ENCODE measurements around the gene KLF11.

DNA sequence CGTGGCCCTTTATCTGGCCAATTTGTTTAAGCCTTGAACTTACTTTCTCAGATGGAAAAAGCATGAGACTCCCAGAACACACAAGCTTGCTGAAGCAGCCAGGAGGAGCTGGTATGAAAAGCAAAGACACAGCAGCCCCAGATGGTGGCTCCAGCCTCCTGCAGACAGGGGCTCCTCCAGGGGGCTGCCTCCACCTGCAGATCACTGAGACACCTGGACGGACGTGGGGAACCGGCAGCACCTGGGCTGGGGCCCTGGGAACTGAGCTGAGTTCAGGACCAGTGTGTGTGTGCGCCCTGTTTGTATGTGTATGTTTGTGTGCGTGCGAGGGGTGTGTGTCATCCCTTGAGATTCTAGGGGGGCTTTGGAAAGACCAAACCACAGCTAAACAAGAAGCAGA is 28.2 kb downstream of the KLF11 start:
- TF ChIP-seq, protein P1, sequence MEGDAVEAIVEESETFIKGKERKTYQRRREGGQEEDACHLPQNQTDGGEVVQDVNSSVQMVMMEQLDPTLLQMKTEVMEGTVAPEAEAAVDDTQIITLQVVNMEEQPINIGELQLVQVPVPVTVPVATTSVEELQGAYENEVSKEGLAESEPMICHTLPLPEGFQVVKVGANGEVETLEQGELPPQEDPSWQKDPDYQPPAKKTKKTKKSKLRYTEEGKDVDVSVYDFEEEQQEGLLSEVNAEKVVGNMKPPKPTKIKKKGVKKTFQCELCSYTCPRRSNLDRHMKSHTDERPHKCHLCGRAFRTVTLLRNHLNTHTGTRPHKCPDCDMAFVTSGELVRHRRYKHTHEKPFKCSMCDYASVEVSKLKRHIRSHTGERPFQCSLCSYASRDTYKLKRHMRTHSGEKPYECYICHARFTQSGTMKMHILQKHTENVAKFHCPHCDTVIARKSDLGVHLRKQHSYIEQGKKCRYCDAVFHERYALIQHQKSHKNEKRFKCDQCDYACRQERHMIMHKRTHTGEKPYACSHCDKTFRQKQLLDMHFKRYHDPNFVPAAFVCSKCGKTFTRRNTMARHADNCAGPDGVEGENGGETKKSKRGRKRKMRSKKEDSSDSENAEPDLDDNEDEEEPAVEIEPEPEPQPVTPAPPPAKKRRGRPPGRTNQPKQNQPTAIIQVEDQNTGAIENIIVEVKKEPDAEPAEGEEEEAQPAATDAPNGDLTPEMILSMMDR (conservative IDR thresholded peaks at IDR 0.05) = no peak
- no peak for TF ChIP-seq EZH2 (IDR thresholded peaks at IDR 0.05; ENCODE audit: low read depth)

Data from PC-9 (cell line).